ENCODE data around the gene PEA15. TPM values are rescaled to one million over a fixed set of nuclear protein-coding genes. Genes with fewer than 3 reads are reported as not detected.

The PEA15 gene
- total RNA-seq, 1 experiment from 2014 or later: 183 TPM

DNA sequence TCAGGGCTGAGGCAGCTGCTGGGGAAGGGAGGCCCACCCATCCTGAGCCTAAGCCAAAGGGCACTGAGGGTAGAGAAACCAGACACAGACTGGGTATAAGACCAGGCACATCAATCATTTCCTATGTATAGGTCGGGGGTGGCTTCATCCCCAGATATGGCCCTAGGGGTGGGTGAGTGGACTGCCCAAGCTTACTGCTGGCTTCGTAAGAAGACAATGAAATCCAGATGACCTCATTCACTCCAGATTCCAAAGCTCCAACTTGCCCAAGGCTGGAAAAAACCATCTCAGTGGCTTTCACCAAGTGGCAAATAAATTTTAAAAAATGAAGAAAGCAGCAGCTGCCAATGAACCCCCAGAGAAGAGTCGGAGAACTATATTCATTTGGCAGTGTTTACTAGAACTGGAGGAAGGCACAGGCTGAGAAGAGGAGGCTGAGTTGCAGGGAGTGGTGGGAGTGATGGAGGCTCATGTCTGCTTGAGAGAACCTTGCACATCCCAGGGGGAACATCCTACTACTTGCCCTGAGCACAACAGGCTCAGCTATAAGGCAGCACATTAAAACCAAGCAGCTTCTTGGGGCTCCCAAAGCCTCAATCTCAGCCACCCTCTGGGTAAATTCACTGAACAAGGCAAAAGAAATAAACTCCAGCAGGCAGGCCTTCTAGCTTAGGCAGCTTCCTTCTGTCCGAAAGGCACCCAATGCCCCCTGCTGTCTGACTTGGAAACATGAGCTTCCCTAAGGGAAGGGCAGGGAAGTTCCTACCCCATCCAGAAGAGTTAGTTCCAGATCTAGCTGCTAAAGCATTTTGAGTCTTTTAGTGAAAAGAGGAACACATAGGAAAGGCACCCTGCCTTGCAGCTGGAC lies 14.1 kb downstream of the PEA15 start:
- POLR2A ChIA-PET: interaction anchor here (0.6 to 3.4 kb wide), 22 partner anchors 8 to 1114 kb away, joined by 3 to 18 read pairs (median 4); partner anchors contain the start of genes CASQ1, DCAF8, IGSF8 and PEA15
- TF ChIP-seq, protein P1, sequence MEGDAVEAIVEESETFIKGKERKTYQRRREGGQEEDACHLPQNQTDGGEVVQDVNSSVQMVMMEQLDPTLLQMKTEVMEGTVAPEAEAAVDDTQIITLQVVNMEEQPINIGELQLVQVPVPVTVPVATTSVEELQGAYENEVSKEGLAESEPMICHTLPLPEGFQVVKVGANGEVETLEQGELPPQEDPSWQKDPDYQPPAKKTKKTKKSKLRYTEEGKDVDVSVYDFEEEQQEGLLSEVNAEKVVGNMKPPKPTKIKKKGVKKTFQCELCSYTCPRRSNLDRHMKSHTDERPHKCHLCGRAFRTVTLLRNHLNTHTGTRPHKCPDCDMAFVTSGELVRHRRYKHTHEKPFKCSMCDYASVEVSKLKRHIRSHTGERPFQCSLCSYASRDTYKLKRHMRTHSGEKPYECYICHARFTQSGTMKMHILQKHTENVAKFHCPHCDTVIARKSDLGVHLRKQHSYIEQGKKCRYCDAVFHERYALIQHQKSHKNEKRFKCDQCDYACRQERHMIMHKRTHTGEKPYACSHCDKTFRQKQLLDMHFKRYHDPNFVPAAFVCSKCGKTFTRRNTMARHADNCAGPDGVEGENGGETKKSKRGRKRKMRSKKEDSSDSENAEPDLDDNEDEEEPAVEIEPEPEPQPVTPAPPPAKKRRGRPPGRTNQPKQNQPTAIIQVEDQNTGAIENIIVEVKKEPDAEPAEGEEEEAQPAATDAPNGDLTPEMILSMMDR (IDR thresholded peaks at IDR 0.05; ENCODE audit: unreplicated experiment): peak; percentile 47
- Mint-ChIP-seq H3K36me3 (ENCODE audit: insufficient read depth, unreplicated experiment) (peaks cover 33% of the 10 kb centered on the region), H3K4me3 (ENCODE audit: unreplicated experiment) (no peak overlapping the region), H3K4me1 (ENCODE audit: insufficient read depth, unreplicated experiment) (peaks cover 7% of the 10 kb centered on the region), H3K27ac (ENCODE audit: low read depth, unreplicated experiment) (no peak overlapping the region), H3K27me3 (ENCODE audit: insufficient read depth, unreplicated experiment) (no peaks in the 10 kb centered on the region), H3K9me3 (ENCODE audit: unreplicated experiment) (no peaks in the 10 kb centered on the region)
- CTCF ChIA-PET: interaction anchor here (0.5 to 7.1 kb wide), 52 partner anchors 10 to 1521 kb away, joined by 3 to 243 read pairs (median 4); partner anchors contain the start of genes ATP1A2, CASQ1, IGSF8 and PEA15
- intact Hi-C loops (cut with micrococcal nuclease): loop anchor here (1.0 kb wide), 2 partner anchors 26 to 118 kb away; no protein-coding TSS in a partner anchor
- no TSS peak for BruUV-seq (replicated peaks)
- peak; percentile 61 for DNase-seq (ENCODE audit: unreplicated experiment)

DNA sequence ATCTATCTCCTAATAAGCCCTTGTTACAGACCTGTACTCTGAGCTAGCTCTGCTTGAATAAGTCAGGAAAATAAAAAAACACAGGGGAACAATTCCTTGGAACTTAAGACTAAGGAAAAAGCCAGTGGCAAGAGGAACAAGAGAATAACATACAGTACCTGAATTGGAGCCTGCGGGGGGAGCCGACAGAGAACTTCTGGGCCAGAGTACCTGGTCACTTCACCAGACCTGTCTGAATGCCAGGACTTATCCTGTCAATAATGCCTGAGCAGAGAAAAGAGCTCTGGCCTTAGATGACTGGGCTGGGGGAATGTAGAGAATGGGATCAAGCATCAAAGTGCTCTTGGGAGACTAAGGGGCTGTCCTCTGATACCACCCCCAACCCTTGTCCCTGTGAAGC lies 15.1 kb downstream of the PEA15 start:
- no TSS peak for BruUV-seq (replicated peaks)
- TF ChIP-seq, protein P1 (IDR thresholded peaks at IDR 0.05; ENCODE audit: unreplicated experiment): no peak
- Mint-ChIP-seq H3K4me1 (ENCODE audit: insufficient read depth, unreplicated experiment) (peaks cover 7% of the 10 kb centered on the region), H3K4me3 (ENCODE audit: unreplicated experiment) (no peak overlapping the region), H3K36me3 (ENCODE audit: insufficient read depth, unreplicated experiment) (peaks cover 26% of the 10 kb centered on the region), H3K27me3 (ENCODE audit: insufficient read depth, unreplicated experiment) (no peaks in the 10 kb centered on the region), H3K27ac (ENCODE audit: low read depth, unreplicated experiment) (no peak overlapping the region), H3K9me3 (ENCODE audit: unreplicated experiment) (no peaks in the 10 kb centered on the region)
- DNase-seq (ENCODE audit: unreplicated experiment): no peak
- POLR2A ChIA-PET: interaction anchor here (0.6 to 3.4 kb wide), 13 partner anchors 9 to 536 kb away, joined by 3 to 18 read pairs (median 7); partner anchors contain the start of genes IGSF8 and PEX19
- CTCF ChIA-PET: interaction anchor here (0.6 to 7.1 kb wide), 43 partner anchors 9 to 1520 kb away, joined by 3 to 243 read pairs (median 5); partner anchors contain the start of genes ATP1A2, CASQ1, IGSF8 and PEA15
- intact Hi-C loops (cut with micrococcal nuclease): no loop called here

DNA sequence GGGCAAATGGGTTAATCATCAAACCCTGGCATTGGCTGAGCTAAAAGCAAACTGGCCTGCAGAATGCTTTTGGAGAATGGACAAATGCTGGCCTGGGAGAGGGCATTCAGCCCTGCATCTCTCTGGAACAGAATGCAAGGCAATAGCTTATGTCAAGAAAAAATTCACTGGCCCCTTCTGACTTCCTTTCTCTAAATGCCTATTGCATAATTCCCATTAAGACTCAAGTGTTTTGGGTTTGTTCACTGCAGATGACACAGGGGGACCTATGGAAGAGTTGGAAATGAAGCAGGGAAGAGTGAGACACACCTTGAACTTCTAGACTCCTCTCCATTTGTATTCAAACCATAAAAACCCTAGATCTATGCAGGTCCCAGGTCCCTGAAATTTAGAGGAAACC lies 15.9 kb downstream of the PEA15 start:
- Mint-ChIP-seq H3K4me1 (ENCODE audit: insufficient read depth, unreplicated experiment) (peaks cover 7% of the 10 kb centered on the region), H3K36me3 (ENCODE audit: insufficient read depth, unreplicated experiment) (peaks cover 18% of the 10 kb centered on the region), H3K27me3 (ENCODE audit: insufficient read depth, unreplicated experiment) (no peaks in the 10 kb centered on the region), H3K9me3 (ENCODE audit: unreplicated experiment) (no peaks in the 10 kb centered on the region), H3K4me3 (ENCODE audit: unreplicated experiment) (no peak overlapping the region), H3K27ac (ENCODE audit: low read depth, unreplicated experiment) (no peak overlapping the region)
- TF ChIP-seq, protein P1 (IDR thresholded peaks at IDR 0.05; ENCODE audit: unreplicated experiment): no peak
- ChIA-PET CTCF (interaction anchor here (0.6 to 7.1 kb wide), 18 partner anchors 8 to 156 kb away, joined by 3 to 243 read pairs (median 4); partner anchors contain the start of genes CASQ1 and PEA15), POLR2A (interaction anchor here (1.0 to 3.4 kb wide), 4 partner anchors 8 to 39 kb away, joined by 5 to 18 read pairs (median 11); no protein-coding TSS in a partner anchor)
- intact Hi-C loops (cut with micrococcal nuclease): no loop called here
- no TSS peak for BruUV-seq (replicated peaks)
- no peak for DNase-seq (ENCODE audit: unreplicated experiment)

DNA sequence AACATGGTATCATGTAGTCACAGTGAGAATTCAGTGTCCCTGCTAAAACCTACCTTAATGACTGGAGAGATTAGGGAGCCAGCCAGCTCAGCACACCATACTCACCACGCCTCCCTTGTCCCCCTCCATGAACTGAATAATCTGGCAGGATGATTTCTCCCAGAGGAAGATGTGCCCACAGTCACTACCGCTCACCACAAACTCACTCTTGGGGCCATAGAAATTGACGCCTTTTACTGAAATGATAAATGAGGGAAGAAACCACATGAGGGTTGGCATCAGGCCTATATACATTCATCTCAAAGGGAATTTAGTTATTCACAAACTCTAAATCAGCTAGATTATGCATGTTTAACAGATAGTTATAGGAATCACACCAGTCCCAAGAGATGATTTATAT lies 17.4 kb downstream of the PEA15 start:
- Mint-ChIP-seq H3K4me1 (ENCODE audit: insufficient read depth, unreplicated experiment) (peaks cover 7% of the 10 kb centered on the region), H3K4me3 (ENCODE audit: unreplicated experiment) (no peak overlapping the region), H3K36me3 (ENCODE audit: insufficient read depth, unreplicated experiment) (peaks cover 8% of the 10 kb centered on the region), H3K27me3 (ENCODE audit: insufficient read depth, unreplicated experiment) (no peaks in the 10 kb centered on the region), H3K27ac (ENCODE audit: low read depth, unreplicated experiment) (no peak overlapping the region), H3K9me3 (ENCODE audit: unreplicated experiment) (no peaks in the 10 kb centered on the region)
- intact Hi-C loops (cut with micrococcal nuclease): no loop called here
- POLR2A ChIA-PET: interaction anchor here (1.1 to 1.2 kb wide), 2 partner anchors 14 to 20 kb away, joined by 3 read pairs; no protein-coding TSS in a partner anchor
- DNase-seq (ENCODE audit: unreplicated experiment): no peak
- no TSS peak for BruUV-seq (replicated peaks)
- CTCF ChIA-PET: interaction anchor here (0.9 to 7.1 kb wide), 8 partner anchors 16 to 137 kb away, joined by 3 to 243 read pairs (median 74); partner anchors contain the start of genes CASQ1 and PEA15
- TF ChIP-seq, protein P1 (IDR thresholded peaks at IDR 0.05; ENCODE audit: unreplicated experiment): no peak

Measured in MCF 10A (cell line).